ENCODE results near the gene ADAM19. TPM values are rescaled to one million over a fixed set of nuclear protein-coding genes. Genes with fewer than 3 reads are reported as not detected.

The ADAM19 gene
- total and polyA plus RNA-seq, 7 experiments from 2014 or later = 0.10 to 410 (median 0.86) TPM

DNA sequence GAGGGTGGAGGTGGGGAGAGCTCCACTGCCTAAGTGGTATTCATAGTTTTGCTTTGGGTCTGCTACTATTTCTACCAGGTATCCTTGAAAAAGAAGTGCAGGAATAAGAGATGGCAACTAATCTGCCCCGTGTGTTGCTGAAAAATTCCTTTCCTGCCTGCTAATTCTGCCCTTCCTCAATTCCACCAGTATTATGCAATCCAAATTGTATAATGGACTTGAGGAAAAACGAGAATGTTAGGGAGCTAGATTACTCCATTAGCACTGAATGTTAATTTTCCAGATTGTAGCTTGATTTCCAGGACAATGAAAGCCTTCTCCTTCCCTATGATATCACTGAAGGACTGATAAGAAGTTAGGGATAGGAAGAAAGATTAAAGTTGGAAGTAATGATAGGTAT, 16.9 kb downstream of the ADAM19 start:
- peaks cover 0 to 86% (median 3%) of the 10 kb centered on the region in 7 donors for H3K4me1 Mint-ChIP-seq
- H3K27ac ChIP-seq (ENCODE audit: low read depth, low read length) = no peak overlapping the region
- DNase-seq = no peak
- H3K9me3 ChIP-seq (ENCODE audit: control insufficient read depth in 2 of 3, low read length in 3 of 3) = no peaks in the 10 kb centered on the region
- peaks cover 0 to 12% of the 10 kb centered on the region in 2 donors for H3K4me1 ChIP-seq (ENCODE audit: control insufficient read depth in 2 of 2, insufficient read depth in 2 of 2, low read length in 2 of 2)
- H3K4me3 ChIP-seq (ENCODE audit: low read length) = no peak overlapping the region
- peaks cover 0 to 3% (median 0%) of the 10 kb centered on the region in 3 experiments for H3K36me3 ChIP-seq (ENCODE audit: control insufficient read depth in 2 of 3, insufficient read depth in 3 of 3, low read length in 3 of 3)
- ChIA-PET POLR2A (no interaction called here), CTCF (no interaction called here)
- no peaks in the 10 kb centered on the region for H3K27me3 ChIP-seq (ENCODE audit: control insufficient read depth in 2 of 2, insufficient read depth in 2 of 2, low read length in 2 of 2)
- H3K9me3 Mint-ChIP-seq = no peaks in the 10 kb centered on the region
- no peak for ATAC-seq
- H3K27me3 Mint-ChIP-seq = no peaks in the 10 kb centered on the region
- intact Hi-C loops (cut with micrococcal nuclease) = no loop called here
- H3K4me3 Mint-ChIP-seq = peak overlapping the region in 1 of 10 donors; percentile 43
- no peak overlapping the region for H3K27ac Mint-ChIP-seq
- peaks cover 0 to 74% (median 0%) of the 10 kb centered on the region in 5 donors for H3K36me3 Mint-ChIP-seq

DNA sequence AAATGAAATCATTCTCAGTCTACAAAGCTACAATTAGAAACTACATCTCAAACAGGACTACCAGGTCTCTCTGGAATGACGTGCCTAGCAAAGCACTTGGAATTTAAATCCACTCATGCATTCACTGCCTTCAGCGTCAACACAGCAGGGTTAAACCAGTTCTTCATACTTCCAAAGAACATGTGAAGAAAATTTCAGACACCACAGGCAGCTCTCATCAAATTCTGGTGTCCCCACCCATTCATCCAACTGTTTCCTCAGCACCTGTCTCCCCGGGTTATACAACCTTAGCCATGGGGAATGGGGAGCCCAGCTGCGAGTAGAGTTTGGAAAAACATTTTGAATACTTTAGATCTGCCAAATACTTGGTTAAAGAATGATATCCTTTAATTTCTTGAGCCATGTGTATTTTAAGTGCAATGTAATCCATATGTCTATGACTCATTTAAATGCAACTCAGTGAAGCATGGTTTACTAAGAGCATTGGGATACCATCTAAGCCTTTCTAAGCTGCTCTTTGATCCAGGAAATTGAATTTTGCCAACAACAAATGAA, 17.5 kb downstream of the ADAM19 start:
- no peak for DNase-seq
- CTCF ChIA-PET = no interaction called here
- H3K27me3 ChIP-seq (ENCODE audit: control insufficient read depth in 2 of 2, insufficient read depth in 2 of 2, low read length in 2 of 2) = no peaks in the 10 kb centered on the region
- H3K27ac ChIP-seq (ENCODE audit: low read depth, low read length) = no peak overlapping the region
- Mint-ChIP-seq H3K4me3 (peak overlapping the region in 1 of 10 donors; percentile 31), H3K4me1 (peaks cover 0 to 81% (median 0%) of the 10 kb centered on the region in 7 donors), H3K27ac (no peak overlapping the region), H3K27me3 (no peaks in the 10 kb centered on the region), H3K9me3 (no peaks in the 10 kb centered on the region), H3K36me3 (peaks cover 0 to 70% (median 0%) of the 10 kb centered on the region in 5 donors)
- peaks cover 0 to 10% of the 10 kb centered on the region in 2 donors for H3K4me1 ChIP-seq (ENCODE audit: control insufficient read depth in 2 of 2, insufficient read depth in 2 of 2, low read length in 2 of 2)
- intact Hi-C loops (cut with micrococcal nuclease) = no loop called here
- peaks cover 0 to 3% (median 0%) of the 10 kb centered on the region in 3 experiments for H3K36me3 ChIP-seq (ENCODE audit: control insufficient read depth in 2 of 3, insufficient read depth in 3 of 3, low read length in 3 of 3)
- no peaks in the 10 kb centered on the region for H3K9me3 ChIP-seq (ENCODE audit: control insufficient read depth in 2 of 3, low read length in 3 of 3)
- H3K4me3 ChIP-seq (ENCODE audit: low read length) = no peak overlapping the region
- POLR2A ChIA-PET = no interaction called here
- ATAC-seq = no peak

DNA sequence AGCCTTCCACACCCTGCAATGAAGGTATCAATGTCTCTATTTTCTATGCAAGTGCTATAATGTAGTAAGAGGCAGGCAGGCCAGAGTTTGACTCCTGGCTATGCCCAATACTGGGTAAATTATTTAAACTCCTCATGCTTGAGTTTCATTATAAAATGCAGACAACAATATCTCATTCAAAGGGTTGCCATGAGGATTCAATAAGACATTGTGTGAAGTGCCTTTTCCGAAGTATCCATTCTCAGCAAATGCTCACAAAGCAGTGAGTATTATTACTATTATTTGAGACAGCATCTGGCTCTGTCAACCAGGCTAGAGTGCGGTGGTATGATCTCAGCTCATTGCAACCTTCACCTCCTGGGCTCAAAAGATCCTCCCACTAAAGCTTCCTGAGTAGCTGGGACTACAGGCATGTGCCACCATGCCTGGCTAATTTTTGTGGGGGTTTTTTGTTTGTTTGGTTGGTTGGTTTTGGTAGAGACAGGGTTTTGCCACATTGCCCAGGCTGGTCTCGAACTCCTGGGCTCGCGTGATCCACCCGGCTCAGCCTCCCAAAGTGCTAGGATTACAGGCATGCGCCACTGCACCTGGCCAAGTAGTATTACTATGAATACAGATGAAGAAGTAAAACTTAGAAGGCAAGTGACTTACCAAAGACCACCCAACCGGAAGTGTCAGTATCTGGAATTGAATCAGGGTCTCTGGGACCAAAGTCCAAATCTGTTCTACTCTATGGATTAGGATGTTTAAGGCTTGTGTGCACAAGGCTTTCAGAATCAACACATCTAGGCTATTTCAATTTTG, 18.8 kb downstream of the ADAM19 start:
- peak overlapping the region in 1 of 10 donors; percentile 42 for H3K4me3 Mint-ChIP-seq
- DNase-seq (no peak), ATAC-seq (no peak)
- CTCF ChIA-PET = no interaction called here
- no peaks in the 10 kb centered on the region for H3K27me3 Mint-ChIP-seq
- Histone ChIP-seq H3K9me3 (ENCODE audit: control insufficient read depth in 2 of 3, low read length in 3 of 3) (no peaks in the 10 kb centered on the region), H3K36me3 (ENCODE audit: control insufficient read depth in 2 of 3, insufficient read depth in 3 of 3, low read length in 3 of 3) (no peaks in the 10 kb centered on the region), H3K27me3 (ENCODE audit: control insufficient read depth in 2 of 2, insufficient read depth in 2 of 2, low read length in 2 of 2) (no peaks in the 10 kb centered on the region), H3K27ac (ENCODE audit: low read depth, low read length) (no peak overlapping the region), H3K4me3 (ENCODE audit: low read length) (no peak overlapping the region), H3K4me1 (ENCODE audit: control insufficient read depth in 2 of 2, insufficient read depth in 2 of 2, low read length in 2 of 2) (peaks cover 0 to 8% of the 10 kb centered on the region in 2 donors)
- peaks cover 0 to 82% (median 0%) of the 10 kb centered on the region in 7 donors for H3K4me1 Mint-ChIP-seq
- POLR2A ChIA-PET = no interaction called here
- peak overlapping the region in 1 of 9 donors; percentile 46 for H3K27ac Mint-ChIP-seq
- peaks cover 0 to 71% (median 0%) of the 10 kb centered on the region in 5 donors for H3K36me3 Mint-ChIP-seq
- intact Hi-C loops (cut with micrococcal nuclease) = no loop called here
- H3K9me3 Mint-ChIP-seq = peaks cover 0 to 2% (median 0%) of the 10 kb centered on the region in 11 donors

DNA sequence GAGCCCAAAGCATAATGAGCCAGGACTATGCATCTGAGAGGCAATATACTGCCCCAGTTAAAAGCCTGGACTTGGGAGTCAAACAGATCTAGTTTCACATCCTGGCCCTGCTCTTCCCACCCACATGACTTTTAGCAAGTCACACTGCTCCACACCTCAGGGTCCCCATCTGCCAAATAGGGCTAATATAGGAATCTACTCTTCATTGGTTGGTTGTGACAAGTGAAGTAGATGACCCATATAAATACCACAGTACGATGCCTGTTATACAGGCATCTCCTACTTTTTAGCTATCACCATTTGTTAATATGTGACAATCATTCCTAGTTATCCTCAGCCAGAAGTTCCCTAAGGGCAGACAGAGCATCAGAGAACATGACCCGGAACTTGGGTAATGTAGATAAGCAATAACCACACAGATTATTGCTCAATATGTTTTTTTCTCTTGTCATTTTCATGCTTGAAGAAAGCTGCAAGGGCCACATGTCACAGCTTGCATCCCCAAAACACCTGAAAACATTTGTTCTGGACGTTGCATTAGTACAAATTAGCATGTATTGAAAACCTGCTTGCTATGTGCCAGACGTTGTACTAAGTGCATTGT, 20.4 kb downstream of the ADAM19 start:
- ChIA-PET POLR2A (no interaction called here), CTCF (no interaction called here)
- Histone ChIP-seq H3K27me3 (ENCODE audit: control insufficient read depth in 2 of 2, insufficient read depth in 2 of 2, low read length in 2 of 2) (no peaks in the 10 kb centered on the region), H3K36me3 (ENCODE audit: control insufficient read depth in 2 of 3, insufficient read depth in 3 of 3, low read length in 3 of 3) (no peaks in the 10 kb centered on the region), H3K27ac (ENCODE audit: low read depth, low read length) (no peak overlapping the region), H3K4me1 (ENCODE audit: control insufficient read depth in 2 of 2, insufficient read depth in 2 of 2, low read length in 2 of 2) (peaks cover 0 to 4% of the 10 kb centered on the region in 2 donors), H3K4me3 (ENCODE audit: low read length) (no peak overlapping the region), H3K9me3 (ENCODE audit: control insufficient read depth in 2 of 3, low read length in 3 of 3) (no peaks in the 10 kb centered on the region)
- Mint-ChIP-seq H3K27me3 (no peaks in the 10 kb centered on the region), H3K4me1 (peaks cover 0 to 83% (median 0%) of the 10 kb centered on the region in 7 donors), H3K36me3 (peaks cover 0 to 72% (median 0%) of the 10 kb centered on the region in 5 donors), H3K4me3 (peak overlapping the region in 1 of 10 donors; percentile 51), H3K9me3 (peaks cover 0 to 2% (median 0%) of the 10 kb centered on the region in 11 donors), H3K27ac (peak overlapping the region in 1 of 9 donors; percentile 79)
- DNase-seq (no peak), ATAC-seq (peak; percentile 60)
- intact Hi-C loops (cut with micrococcal nuclease) = no loop called here

DNA sequence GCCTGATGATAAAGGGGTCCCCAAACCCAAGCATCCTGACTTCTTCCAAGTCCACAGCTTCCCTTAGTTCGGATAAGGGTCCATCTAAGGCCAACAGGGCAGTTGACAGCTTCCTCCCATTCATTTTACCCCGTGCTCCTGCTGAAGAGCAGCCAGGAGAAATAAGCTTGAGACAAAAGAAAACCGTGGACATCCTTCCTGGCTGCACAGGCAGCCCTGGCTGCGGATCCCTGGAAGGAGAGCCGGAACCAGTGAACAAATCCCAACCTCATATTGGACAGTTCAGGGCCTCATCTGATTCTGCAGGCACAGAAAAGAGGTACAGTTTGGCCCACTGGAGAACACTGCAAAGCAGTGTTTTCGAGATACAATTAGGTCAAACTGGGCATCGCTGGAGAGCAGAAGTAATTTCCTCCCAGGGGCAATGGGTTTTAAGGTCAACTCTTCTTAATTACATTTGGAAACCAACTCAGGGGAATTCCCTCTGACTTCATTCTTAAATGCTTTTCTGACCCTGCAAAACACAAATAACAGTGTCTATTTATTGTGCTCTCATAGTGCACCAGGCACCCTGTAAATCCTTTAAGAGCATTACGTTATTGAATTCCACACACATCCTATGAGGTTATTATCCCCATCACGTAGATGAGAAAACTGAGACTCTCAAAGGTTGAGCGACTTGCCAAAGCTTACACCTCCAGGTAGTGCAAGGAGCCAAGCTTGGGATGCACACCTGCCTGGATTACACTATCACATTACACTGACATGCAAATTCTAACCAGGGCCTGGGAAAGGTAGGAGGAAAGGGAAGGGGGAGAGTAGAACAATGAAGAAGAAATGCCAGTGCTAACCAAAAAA, 21.2 kb downstream of the ADAM19 start:
- Mint-ChIP-seq H3K4me3 (peak overlapping the region in 1 of 10 donors; percentile 51), H3K36me3 (peaks cover 0 to 75% (median 0%) of the 10 kb centered on the region in 5 donors), H3K9me3 (peaks cover 0 to 2% (median 0%) of the 10 kb centered on the region in 11 donors), H3K4me1 (peaks cover 0 to 86% (median 0%) of the 10 kb centered on the region in 7 donors), H3K27me3 (no peaks in the 10 kb centered on the region), H3K27ac (peak overlapping the region in 1 of 9 donors; percentile 79)
- Histone ChIP-seq H3K27ac (ENCODE audit: low read depth, low read length) (no peak overlapping the region), H3K9me3 (ENCODE audit: control insufficient read depth in 2 of 3, low read length in 3 of 3) (no peaks in the 10 kb centered on the region), H3K4me1 (ENCODE audit: control insufficient read depth in 2 of 2, insufficient read depth in 2 of 2, low read length in 2 of 2) (peaks cover 0 to 4% of the 10 kb centered on the region in 2 donors), H3K36me3 (ENCODE audit: control insufficient read depth in 2 of 3, insufficient read depth in 3 of 3, low read length in 3 of 3) (no peaks in the 10 kb centered on the region), H3K27me3 (ENCODE audit: control insufficient read depth in 2 of 2, insufficient read depth in 2 of 2, low read length in 2 of 2) (no peaks in the 10 kb centered on the region), H3K4me3 (ENCODE audit: low read length) (no peak overlapping the region)
- CTCF ChIA-PET = no interaction called here
- no peak for DNase-seq
- intact Hi-C loops (cut with micrococcal nuclease) = no loop called here
- no peak for ATAC-seq
- POLR2A ChIA-PET = interaction anchor here (0.7 kb wide), 1 partner anchor 196 kb away, joined by 3 read pairs; no protein-coding TSS in a partner anchor

DNA sequence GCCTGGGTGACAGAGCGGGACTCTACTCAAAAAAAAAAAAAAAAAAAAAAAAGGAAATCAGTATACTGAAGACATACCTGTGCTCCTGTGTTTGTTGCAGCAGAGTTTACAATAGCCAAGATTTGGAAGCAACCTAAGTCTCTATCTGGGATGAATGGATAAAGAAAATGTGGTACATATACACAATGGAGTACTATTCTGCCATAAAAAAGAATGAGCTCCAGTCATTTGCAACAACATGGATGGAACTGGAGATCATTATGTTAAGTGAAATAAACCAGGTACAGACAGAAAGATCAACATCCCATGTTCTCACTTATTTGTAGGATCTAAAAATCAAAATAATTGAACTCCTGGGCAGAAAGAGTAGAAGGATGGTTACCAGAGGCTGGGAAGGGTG, 22.9 kb downstream of the ADAM19 start:
- Mint-ChIP-seq H3K4me1 (peaks cover 0 to 86% (median 6%) of the 10 kb centered on the region in 7 donors), H3K4me3 (peak overlapping the region in 1 of 10 donors; percentile 49), H3K9me3 (peaks cover 0 to 2% (median 0%) of the 10 kb centered on the region in 11 donors), H3K27me3 (no peaks in the 10 kb centered on the region), H3K27ac (peak overlapping the region in 1 of 9 donors; percentile 53), H3K36me3 (peaks cover 0 to 74% (median 0%) of the 10 kb centered on the region in 5 donors)
- no peak for ATAC-seq
- CTCF ChIA-PET = no interaction called here
- H3K4me1 ChIP-seq (ENCODE audit: control insufficient read depth in 2 of 2, insufficient read depth in 2 of 2, low read length in 2 of 2) = peaks cover 0 to 9% of the 10 kb centered on the region in 2 donors
- intact Hi-C loops (cut with micrococcal nuclease) = no loop called here
- H3K27ac ChIP-seq (ENCODE audit: low read depth, low read length) = no peak overlapping the region
- no peaks in the 10 kb centered on the region for H3K36me3 ChIP-seq (ENCODE audit: control insufficient read depth in 2 of 3, insufficient read depth in 3 of 3, low read length in 3 of 3)
- no peaks in the 10 kb centered on the region for H3K9me3 ChIP-seq (ENCODE audit: control insufficient read depth in 2 of 3, low read length in 3 of 3)
- H3K27me3 ChIP-seq (ENCODE audit: control insufficient read depth in 2 of 2, insufficient read depth in 2 of 2, low read length in 2 of 2) = no peaks in the 10 kb centered on the region
- POLR2A ChIA-PET = no interaction called here
- no peak for DNase-seq
- no peak overlapping the region for H3K4me3 ChIP-seq (ENCODE audit: low read length)
